DND-41 (cell line): ENCODE measurements around the gene MDM1.

ENCODE experiments used
- ATAC-seq: fragments of 200-7000 bp; cut with Tn5 transposase; 3 replicates; pipeline ENCODE4 v1.9.1; 2021; ENCODE audit warnings: low read depth; ENCODE audit not compliant: insufficient read depth
- DNase-seq: peaks from one replicate; pipeline ENCODE4 v3.0.0-alpha.2; 2020
- H2AFZ ChIP-seq: 2 replicates; pipeline ENCODE4 v1.6.0; 2012; ENCODE audit warnings: low read depth, low read length
- H3K27ac ChIP-seq: 2 replicates; pipeline ENCODE4 v1.5.1; 2012; ENCODE audit warnings: low read length, inconsistent platforms
- H3K27me3 ChIP-seq: fragments of 200-600 bp; sonication (generic); 2 replicates; pipeline ENCODE4 v1.6.0; 2012; ENCODE audit warnings: low read length, mild to moderate bottlenecking, inconsistent platforms; ENCODE audit not compliant: insufficient read depth, poor library complexity
- H3K36me3 ChIP-seq: 2 replicates; pipeline ENCODE4 v1.5.1; 2012; ENCODE audit warnings: low read length, inconsistent platforms; ENCODE audit not compliant: insufficient read depth
- H3K4me1 ChIP-seq: 2 replicates; pipeline ENCODE4 v1.5.1; 2012; ENCODE audit warnings: mild to moderate bottlenecking, low read length; ENCODE audit not compliant: insufficient read depth
- H3K4me2 ChIP-seq: 2 replicates; pipeline ENCODE4 v1.6.0; 2012; ENCODE audit warnings: mild to moderate bottlenecking, moderate library complexity, low read length, inconsistent platforms; ENCODE audit not compliant: insufficient read depth
- H3K4me3 ChIP-seq, 2 experiments: fragments of 200-600 bp in 1 of 2; shearing (Covaris generic) in 1 of 2; 2 replicates each; pipeline ENCODE4 v1.5.1; 2012 to 2016; ENCODE audit warnings: inconsistent platforms in 2 of 2, low read length in 2 of 2, mild to moderate bottlenecking in 2 of 2, low read depth in 1 of 2, moderate library complexity in 1 of 2
- H3K79me2 ChIP-seq: 2 replicates; pipeline ENCODE4 v1.6.0; 2012; ENCODE audit warnings: low read length, inconsistent platforms; ENCODE audit not compliant: insufficient read depth
- H3K9ac ChIP-seq: 2 replicates; pipeline ENCODE4 v1.6.0; 2012; ENCODE audit warnings: low read depth, mild to moderate bottlenecking, inconsistent platforms, low read length, moderate library complexity
- H3K9me3 ChIP-seq: 2 replicates; pipeline ENCODE4 v1.5.1; 2012; ENCODE audit warnings: low read length, moderate library complexity, mild to moderate bottlenecking, inconsistent platforms; ENCODE audit not compliant: insufficient read depth, severe bottlenecking
- H4K20me1 ChIP-seq: 2 replicates; pipeline ENCODE4 v1.6.0; 2012; ENCODE audit warnings: low read length; ENCODE audit not compliant: insufficient read depth
- EZH2 ChIP-seq: IDR thresholded peaks from 3 replicates; pipeline ENCODE4 v1.6.1; 2012; ENCODE audit warnings: borderline replicate concordance, low read depth, mild to moderate bottlenecking, moderate library complexity, low read length, inconsistent platforms; ENCODE audit not compliant: severe bottlenecking
- TF ChIP-seq, protein P1 (sequence below): IDR thresholded peaks from 2 replicates; pipeline ENCODE4 v1.5.1; 2012; ENCODE audit warnings: borderline replicate concordance, low read length, moderate library complexity, mild to moderate bottlenecking; ENCODE audit not compliant: poor library complexity, severe bottlenecking; ENCODE audit errors: extremely low read depth

Gene MDM1

GRCh38 chr12:68264158-68264855, 67.9 kb downstream of the MDM1 start:
- no peak for TF ChIP-seq EZH2
- TF ChIP-seq, protein P1, sequence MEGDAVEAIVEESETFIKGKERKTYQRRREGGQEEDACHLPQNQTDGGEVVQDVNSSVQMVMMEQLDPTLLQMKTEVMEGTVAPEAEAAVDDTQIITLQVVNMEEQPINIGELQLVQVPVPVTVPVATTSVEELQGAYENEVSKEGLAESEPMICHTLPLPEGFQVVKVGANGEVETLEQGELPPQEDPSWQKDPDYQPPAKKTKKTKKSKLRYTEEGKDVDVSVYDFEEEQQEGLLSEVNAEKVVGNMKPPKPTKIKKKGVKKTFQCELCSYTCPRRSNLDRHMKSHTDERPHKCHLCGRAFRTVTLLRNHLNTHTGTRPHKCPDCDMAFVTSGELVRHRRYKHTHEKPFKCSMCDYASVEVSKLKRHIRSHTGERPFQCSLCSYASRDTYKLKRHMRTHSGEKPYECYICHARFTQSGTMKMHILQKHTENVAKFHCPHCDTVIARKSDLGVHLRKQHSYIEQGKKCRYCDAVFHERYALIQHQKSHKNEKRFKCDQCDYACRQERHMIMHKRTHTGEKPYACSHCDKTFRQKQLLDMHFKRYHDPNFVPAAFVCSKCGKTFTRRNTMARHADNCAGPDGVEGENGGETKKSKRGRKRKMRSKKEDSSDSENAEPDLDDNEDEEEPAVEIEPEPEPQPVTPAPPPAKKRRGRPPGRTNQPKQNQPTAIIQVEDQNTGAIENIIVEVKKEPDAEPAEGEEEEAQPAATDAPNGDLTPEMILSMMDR, result no peak
- Histone ChIP-seq H3K9me3 (no peaks in the 10 kb centered on the region), H3K27ac (no peak overlapping the region), H2AFZ (no peak overlapping the region), H4K20me1 (no peaks in the 10 kb centered on the region), H3K4me3 (no peak overlapping the region), H3K36me3 (no peaks in the 10 kb centered on the region), H3K4me1 (no peaks in the 10 kb centered on the region), H3K79me2 (no peaks in the 10 kb centered on the region), H3K27me3 (no peaks in the 10 kb centered on the region), H3K9ac (no peak overlapping the region), H3K4me2 (no peak overlapping the region)
- no peak for ATAC-seq
- no peak for DNase-seq

- no peaks in the 10 kb centered on the region for H3K36me3 ChIP-seq
- TF ChIP-seq EZH2, result no peak
- TF ChIP-seq, protein P1, result no peak
Observed at GRCh38 chr12:68263366-68263765, 68.8 kb downstream of the MDM1 start.

DNA sequence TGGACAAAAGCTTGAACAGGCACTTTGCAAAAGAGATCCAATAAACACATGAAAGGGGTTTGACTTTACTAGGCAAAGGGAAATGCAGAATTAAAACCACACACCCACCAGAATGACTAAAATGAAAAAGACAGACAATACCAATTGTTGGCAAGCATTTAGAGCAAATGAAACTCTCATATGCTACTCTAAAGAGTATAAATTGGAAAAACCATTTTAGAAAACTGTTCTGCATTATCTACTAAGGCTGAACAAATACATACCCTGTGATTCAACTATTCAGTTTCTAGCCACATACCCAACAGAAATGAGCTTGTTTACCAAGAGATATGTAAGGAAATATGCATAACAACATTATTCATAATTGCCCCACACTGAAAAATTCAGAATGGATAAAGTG, 70.3 kb downstream of the MDM1 start:
- H4K20me1 ChIP-seq, result no peaks in the 10 kb centered on the region
- no peak overlapping the region for H3K4me3 ChIP-seq
- ATAC-seq (no peak), DNase-seq (no peak)
- no peaks in the 10 kb centered on the region for H3K9me3 ChIP-seq
- TF ChIP-seq, protein P1, result no peak
- no peak for TF ChIP-seq EZH2
- H3K36me3 ChIP-seq, result no peaks in the 10 kb centered on the region
- H2AFZ ChIP-seq, result no peak overlapping the region
- H3K4me1 ChIP-seq, result no peaks in the 10 kb centered on the region
- H3K4me2 ChIP-seq, result no peak overlapping the region
- H3K9ac ChIP-seq, result no peak overlapping the region
- no peak overlapping the region for H3K27ac ChIP-seq
- H3K79me2 ChIP-seq, result no peaks in the 10 kb centered on the region
- no peaks in the 10 kb centered on the region for H3K27me3 ChIP-seq

More at GRCh38 chr12:68263366-68263765, 68.8 kb downstream of the MDM1 start:
- no peak overlapping the region for H2AFZ ChIP-seq
- no peaks in the 10 kb centered on the region for H3K4me1 ChIP-seq
- ATAC-seq (no peak), DNase-seq (no peak)
- H3K9me3 ChIP-seq, result no peaks in the 10 kb centered on the region
- H3K4me3 ChIP-seq, result no peak overlapping the region
- H3K4me2 ChIP-seq, result no peak overlapping the region
- H4K20me1 ChIP-seq, result no peaks in the 10 kb centered on the region
- no peaks in the 10 kb centered on the region for H3K79me2 ChIP-seq
- H3K9ac ChIP-seq, result no peak overlapping the region
- no peak overlapping the region for H3K27ac ChIP-seq
- H3K27me3 ChIP-seq, result no peaks in the 10 kb centered on the region
